NCI-H526 (cell line): ENCODE data around the gene UCP3.
"Not testable (repeated sequence)": the region's sequence is repeated elsewhere in the genome, so short reads cannot be mapped to it uniquely, and the experiment has no call there.

ENCODE experiments used
- DNase-seq, 2 experiments: peaks; one replicate each; lab custom pipeline; 2025; lab: John Stamatoyannopoulos, UW

UCP3 gene

DNA sequence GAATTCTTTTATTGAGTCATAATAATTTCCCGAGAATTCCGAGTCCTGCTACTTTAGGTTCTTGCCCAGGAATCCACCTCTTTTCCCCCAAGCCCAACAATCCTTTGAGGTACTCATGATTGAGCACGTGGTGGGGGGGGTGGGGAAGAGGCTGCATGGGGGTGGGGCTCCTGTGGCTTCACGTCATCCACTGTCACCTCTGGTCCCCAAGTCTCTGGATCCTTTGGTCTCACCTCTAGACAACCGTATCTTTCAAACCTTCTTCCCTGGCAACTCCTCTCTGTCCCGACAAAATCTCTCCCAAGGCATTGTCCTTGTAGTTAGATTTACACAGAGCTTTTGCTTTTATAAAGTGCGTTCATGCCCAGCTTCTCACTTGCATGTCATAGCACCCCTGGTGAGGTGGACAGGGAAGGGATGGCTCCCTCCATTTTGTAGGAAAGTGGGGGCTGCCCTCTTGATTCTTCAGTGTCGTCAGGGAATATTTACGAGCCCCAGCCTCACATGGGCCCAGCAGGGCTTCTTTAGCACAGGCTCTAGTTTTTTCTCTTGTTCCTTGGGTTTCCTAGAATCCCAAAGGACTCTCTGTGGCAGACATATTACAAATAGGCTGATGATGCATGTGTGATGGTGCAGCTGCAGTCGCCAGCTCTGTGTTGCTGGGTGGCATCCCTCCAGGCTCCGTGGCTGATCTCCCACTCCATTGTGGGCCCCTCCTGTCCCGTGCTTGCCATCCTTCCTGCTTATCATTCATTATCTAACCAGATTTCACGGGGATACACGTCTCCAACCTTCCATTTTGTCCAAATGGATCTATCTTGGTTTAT lies 8.4 kb downstream of the UCP3 start:
- no peak for DNase-seq

DNA sequence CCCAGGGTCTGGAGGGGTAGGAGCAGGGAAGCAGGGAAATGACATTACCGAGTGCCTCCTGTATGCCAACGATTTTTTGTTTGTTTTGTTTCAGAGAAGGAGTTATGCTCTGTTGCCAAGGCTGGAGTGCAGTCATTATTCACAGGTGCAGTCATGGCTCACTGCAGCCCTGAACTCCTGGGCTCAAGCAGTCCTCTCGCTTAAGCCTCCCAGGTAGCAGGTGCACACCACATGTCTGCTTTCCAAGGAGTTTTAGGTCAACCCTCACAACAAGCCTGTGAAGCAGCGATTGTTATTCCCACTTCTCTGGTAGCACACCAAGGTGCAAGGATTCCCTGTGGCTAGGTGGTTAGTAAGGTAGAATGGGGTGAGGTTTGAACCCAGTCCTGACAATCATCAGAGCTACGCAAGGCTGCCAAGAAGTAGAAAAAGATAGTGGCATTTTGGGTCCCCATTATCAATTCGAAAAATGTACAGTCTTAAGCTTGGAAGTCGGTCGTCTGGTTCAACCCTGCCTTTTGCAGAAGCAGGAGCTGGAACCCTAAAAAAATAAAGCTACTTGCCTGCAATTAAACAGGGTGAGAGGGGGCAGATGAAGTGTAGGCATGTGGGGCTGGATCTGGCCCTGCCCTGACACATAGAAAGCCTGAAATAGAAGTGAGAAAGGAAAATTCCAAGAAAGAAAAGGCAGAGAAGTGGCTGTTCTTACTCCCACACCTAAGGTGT lies 9.1 kb downstream of the UCP3 start:
- DNase-seq = peak in 1 of 2 experiments; percentile 32

GRCh38 chr11:73998846-73999575 lies 9.9 kb downstream of the UCP3 start:
- DNase-seq = no peak

DNA sequence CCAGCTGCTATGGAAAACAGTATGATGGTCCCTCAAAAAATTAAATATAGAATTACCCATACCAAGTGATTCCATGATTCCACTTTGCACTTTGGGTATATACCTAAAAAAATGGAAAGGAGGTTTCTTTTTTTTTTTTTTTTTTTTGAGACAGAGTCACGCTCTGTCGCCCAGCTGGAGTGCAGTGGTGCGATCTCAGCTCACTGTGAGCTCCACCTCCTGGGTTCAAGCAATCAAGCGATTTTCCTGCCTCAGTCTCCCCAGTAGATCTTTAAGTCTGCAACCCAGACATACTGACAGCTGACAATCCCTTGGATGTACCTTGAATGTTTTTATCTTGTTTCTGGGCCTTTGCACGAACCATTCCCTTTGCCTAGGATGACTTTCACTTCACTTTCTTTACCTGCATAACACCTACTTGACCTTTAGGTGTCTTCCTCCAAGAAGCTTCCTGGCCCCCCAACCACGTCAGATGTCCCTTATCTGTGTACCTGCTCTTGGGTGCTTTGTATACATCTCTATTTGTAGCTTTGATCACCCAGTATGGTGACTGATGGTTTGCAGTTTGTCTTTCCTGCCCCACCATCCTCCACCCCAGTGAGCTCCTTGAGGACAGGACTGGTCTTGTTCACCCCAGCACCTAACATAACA lies 11.6 kb downstream of the UCP3 start:
- no peak for DNase-seq

GRCh38 chr11:73996161-73996747 lies 12.6 kb downstream of the UCP3 start:
- DNase-seq = no peak

GRCh38 chr11:73995731-73996130 lies 13.2 kb downstream of the UCP3 start:
- no peak for DNase-seq

GRCh38 chr11:73995247-73995646 lies 13.6 kb downstream of the UCP3 start:
- no peak for DNase-seq

- no peak for DNase-seq
These were observed 17.3 kb downstream of the UCP3 start for GRCh38 chr11:73991471-73992006.

DNA sequence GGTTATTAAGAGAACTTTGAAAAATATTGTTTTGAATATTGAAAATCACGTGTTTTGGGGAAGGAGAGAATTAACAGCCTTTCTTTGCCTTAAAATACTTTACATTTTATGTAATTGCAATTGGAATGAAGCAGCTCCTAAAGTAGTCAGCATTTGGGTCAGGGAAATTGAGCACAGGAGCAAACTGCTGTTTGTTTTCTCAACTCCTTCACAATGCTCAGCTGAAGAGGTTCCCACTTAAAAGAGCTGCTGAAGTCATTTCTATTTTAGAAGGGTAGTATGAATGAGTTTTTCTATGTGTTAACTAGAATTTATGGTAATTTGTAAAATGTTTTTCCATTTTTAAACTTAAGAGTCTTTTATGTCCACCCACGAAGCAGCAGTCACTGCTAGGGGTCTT lies 18.2 kb downstream of the UCP3 start:
- no peak for DNase-seq

GRCh38 chr11:73989156-73989555 lies 19.7 kb downstream of the UCP3 start:
- DNase-seq = no peak

DNA sequence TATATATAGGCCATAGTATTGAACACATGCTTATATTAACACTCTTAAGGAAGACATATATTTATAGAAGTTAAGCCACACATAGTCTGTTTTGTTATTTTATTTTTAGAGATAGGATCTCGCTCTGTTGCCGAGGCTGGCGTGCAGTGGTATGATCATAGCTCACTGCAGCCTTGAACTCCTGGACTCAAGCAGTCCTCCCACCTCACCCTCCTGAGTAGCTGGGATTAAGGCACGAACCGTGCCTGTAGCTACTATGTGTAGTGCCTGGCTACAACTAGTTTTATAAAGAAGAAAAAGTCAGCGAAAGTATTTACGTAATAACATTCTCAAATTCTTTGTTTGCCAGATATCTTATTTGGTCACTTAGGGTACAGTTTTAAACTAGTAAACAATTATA lies 20.7 kb downstream of the UCP3 start:
- DNase-seq = no peak

DNA sequence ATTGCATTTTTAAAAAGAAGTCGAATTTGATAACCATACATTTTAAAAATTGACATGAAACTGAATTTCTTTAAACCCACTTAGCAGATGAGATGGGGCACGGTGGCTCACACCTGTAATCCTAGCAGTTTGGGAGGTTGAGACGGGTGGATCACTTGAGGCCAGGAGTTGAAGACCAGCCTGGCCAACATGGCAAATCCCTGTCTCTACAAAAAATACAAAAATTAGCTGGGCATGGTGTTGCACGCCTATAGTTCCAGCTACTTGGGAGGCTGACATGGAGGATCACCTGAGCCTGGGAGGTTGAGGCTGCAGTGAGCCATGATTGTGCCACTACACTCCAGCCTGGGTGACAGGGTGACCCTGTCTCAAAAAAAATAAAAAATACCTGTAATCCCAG lies 23.2 kb downstream of the UCP3 start:
- not testable (repeated sequence) for DNase-seq

DNA sequence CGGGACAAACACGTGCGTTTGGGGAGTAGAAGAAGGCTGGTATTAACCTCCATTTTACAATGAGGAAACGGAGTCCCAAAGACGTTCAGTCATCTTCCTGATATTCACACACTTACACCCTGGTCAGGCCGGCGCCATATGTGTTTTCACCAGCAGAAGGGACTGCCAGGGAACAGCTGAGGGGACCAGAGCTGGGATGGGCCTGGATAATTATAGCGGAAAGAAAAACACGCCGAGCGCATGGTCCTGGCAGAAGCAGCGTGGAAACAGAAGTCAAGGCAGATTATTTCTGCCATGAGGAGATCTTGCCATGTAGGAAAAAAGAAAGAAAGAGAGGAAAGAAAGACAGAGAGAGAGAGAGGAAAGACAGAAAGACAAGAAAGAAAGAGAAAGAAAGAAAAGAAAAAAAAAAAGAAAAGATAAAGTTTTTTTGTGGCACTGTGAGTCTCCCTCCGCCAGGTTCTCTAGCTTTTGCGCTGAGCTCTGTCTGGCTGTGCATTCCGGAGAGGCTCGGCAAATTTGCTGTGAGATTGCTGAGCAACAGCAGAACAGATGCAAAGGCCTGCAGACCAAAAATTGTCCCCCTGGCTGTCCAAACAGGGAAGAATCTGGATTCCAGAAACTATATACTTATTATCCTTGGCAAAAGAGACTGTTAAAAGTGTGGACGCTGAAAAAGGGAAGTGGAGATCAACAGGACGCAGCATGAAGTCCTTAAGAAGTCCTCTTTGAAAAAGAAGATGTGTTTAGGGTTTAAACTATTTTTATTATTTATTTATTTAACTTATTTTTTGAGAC lies 24.9 kb downstream of the UCP3 start:
- DNase-seq = peak in 1 of 2 experiments; percentile 14

DNA sequence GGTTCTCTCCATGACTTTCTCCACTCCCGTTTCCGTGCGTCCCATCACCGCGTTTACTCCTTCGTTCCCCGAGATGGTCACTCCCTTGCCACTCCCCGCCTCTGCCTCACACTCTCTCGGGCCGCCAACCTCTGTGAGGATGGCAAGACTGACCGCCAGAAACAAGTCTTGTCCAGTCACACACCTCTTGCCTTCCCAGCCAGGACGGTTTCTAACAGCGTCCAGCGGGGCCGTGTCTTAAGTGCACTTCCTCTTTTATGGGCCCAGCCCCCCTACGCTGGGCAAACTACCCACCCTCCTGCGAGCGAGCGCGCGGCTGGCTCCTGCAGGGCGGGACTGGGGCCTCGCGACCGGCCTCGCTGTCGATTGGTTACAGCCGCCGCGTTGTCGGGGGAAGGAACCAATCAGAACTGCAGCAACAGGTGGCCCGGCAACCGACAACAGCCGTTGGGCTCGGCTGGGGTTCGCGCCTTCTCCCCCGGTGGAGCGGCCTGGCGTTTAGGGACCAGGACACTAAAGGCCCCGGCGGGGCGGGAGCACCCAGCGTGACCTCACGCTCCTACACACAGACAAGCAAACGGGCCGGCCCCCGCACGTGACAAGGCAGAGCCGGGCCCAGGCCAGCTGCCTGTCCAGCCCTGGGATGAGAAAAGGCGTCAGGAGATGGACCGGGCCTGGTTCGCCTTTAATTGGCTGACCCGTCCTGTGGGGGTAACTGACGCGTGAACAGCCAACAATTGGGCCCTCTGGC lies 25.7 kb downstream of the UCP3 start:
- peak; percentile 96 to 99 for DNase-seq

- DNase-seq = peak in 1 of 2 experiments; percentile 98
These were observed 26.3 kb downstream of the UCP3 start, which contains the start of gene UCP2 for GRCh38 chr11:73982595-73982989. UCP2 (minus strand) TSS chr11:73982843; CDS start chr11:73978378, 4,465 bp downstream.

DNA sequence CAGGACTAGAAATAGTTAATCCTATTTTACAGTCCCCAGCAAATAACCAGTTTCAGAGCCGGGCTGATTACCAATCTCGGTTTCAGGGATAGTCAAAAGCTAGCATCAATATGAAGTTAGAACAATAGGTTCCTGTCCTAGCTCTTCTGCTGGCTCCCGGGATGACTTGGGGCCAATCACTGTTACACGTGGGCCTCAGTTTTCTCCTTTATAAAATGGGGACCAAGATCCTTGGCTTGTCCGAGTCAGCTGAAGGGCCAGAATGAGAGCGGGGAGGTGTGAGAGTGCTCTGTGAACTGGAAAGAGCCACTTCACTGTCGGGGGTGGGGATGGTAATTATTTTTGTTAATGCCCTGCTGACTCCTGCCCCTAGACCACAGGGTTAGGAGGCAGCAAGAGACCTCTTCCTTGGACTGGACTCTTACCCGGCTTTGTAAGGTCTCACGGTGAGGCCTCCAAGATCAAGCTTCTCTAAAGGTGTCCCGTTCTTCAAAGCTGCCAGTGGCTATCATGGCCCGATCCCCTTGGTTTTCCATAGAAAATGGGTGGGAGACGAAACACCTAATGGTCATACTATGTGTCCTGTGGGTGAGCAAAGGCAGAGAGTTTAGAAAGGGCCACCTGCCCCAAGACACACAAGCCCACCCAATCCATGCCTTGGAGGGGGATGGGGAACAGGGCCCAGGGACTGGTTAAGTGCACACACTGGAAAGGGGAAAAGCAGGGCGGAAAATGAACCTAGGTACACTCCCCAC lies 27.7 kb downstream of the UCP3 start:
- no peak for DNase-seq

DNA sequence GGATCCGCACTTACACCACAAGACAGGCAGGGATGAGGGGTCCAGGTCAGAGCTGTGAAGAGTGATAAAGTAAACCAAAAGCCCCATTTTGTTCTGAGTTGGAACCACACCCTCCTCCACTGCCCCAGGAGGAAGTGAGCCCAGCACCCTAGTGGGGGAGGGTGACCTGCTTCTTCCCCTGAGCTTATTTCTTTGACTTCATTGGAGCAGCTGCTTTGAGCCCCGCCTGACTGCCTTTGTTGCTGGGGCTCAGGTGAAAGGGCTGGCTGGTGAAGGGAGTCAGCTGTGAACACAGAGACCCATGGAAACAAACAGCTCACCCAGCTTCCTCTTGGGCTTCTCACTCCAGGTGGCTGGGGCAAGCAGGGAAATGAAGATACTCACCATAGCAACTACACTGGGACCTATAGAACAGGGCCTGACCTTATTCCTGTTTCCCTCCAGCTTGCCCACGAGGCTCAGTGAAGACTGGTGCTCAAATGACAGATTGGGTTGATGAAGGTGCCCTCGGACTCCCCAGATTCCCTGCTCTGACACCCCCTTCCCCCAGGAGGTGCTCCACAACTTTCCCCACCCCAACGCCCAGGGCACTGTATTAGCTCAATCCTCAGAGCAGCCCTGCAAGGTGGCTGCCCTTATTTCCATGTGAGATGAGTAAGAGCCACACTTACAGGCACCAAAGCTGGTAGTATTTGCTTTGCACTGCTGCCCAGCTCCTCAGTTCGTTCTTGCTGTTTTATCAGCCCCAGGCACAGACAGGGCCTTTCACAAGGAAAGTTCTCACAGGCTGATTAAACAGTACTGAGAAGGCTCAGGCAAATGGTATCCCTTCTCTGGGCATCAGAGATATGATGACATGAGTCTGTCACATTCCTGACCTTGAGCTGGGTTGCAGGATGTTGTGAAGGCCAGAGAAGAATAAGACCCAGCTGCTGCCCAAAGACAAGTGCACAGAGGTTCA lies 28.6 kb downstream of the UCP3 start:
- peak; percentile 88 to 91 for DNase-seq

GRCh38 chr11:73978576-73979086 lies 30.3 kb downstream of the UCP3 start:
- DNase-seq = no peak
